Measurements from ENCODE around the gene FOXF2.

The FOXF2 gene

DNA sequence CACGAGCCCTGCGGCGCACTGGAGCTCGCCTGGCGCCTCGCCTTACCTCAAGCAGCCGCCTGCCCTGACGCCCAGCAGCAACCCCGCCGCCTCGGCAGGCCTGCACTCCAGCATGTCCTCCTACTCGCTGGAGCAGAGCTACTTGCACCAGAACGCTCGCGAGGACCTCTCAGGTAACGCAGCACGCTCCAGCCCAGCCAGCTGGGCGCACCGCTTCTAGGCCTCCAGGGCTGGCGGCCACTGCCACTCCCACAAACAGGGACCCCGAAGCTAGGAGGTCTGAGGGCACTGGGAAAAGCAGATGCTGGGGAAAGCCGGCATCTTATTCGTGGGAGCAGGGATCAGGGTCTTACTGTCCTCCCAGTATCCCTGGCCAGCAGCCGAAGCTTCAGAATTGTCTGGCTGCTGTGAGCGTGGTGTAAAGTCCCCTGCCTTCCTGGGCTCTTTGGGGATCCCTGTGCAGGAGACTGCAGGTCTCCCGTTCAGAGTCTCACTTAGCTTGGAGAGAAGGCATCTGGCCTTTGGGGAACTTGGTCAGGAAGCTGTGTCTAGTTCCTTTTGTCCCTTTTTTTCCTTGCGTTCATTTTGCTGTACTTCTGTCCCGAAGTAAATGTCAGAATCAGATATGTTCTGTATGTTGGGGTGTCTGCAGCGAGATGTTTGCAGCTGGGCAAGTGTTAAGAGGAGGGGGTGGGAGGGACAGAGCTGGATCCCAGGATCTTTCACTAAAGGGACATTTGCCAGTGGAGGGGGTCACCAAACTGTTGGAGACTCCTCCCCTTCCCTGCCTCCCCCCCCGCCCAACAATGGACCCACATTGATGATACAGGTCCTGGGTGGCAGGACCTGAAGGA lies 1.8 kb downstream of the FOXF2 start:
- DNase-seq: no peak
- intact Hi-C loops (cut with DNase I; ENCODE audit: low total_unique reads): no loop called here
- peaks cover 0 to 45% (median 36%) of the 10 kb centered on the region in 4 donors for H3K4me1 ChIP-seq

DNA sequence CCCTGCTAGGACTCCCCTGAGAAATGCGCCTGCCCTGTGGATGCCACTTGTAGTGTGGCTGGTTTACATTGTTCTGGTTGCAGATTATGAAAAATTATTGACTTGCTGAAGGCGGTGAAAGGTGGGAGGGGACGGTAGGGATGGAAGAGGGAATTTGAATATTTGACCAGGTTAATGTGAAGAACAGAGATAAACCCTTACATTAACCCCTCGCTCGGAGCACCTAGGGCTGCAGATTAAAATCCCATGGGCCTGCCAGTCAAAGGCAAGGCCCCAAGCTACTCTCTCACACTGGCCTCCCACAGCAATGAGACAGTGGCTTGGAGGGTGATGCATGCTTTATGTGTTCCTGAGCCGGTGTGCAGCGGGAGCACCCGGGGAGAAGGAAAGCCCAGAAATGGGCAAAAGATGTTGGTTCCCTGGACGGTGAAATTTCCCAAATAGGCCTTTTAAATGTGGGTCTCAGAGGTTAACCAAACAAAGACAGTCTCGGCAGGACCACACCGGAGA lies 2.5 kb downstream of the FOXF2 start:
- Histone ChIP-seq H3K36me3 (no peaks in the 10 kb centered on the region), H3K27ac (no peak overlapping the region), H3K4me3 (no peak overlapping the region), H3K27me3 (peaks cover 0 to 97% of the 10 kb centered on the region in 2 donors), H3K9me3 (no peaks in the 10 kb centered on the region), H3K4me1 (peaks cover 0 to 45% (median 36%) of the 10 kb centered on the region in 4 donors)
- TF ChIP-seq, protein P1, sequence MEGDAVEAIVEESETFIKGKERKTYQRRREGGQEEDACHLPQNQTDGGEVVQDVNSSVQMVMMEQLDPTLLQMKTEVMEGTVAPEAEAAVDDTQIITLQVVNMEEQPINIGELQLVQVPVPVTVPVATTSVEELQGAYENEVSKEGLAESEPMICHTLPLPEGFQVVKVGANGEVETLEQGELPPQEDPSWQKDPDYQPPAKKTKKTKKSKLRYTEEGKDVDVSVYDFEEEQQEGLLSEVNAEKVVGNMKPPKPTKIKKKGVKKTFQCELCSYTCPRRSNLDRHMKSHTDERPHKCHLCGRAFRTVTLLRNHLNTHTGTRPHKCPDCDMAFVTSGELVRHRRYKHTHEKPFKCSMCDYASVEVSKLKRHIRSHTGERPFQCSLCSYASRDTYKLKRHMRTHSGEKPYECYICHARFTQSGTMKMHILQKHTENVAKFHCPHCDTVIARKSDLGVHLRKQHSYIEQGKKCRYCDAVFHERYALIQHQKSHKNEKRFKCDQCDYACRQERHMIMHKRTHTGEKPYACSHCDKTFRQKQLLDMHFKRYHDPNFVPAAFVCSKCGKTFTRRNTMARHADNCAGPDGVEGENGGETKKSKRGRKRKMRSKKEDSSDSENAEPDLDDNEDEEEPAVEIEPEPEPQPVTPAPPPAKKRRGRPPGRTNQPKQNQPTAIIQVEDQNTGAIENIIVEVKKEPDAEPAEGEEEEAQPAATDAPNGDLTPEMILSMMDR (IDR thresholded peaks at IDR 0.05): no peak
- no peak for DNase-seq
- intact Hi-C loops (cut with DNase I; ENCODE audit: low total_unique reads): no loop called here

More for the DNA sequence above, 1.8 kb downstream of the FOXF2 start:
- Histone ChIP-seq H3K27me3 (peaks cover 0 to 97% of the 10 kb centered on the region in 2 donors), H3K4me3 (peak overlapping the region; percentile 43), H3K9me3 (no peaks in the 10 kb centered on the region), H3K36me3 (no peaks in the 10 kb centered on the region), H3K27ac (no peak overlapping the region)
- TF ChIP-seq, protein P1 (IDR thresholded peaks at IDR 0.05): no peak

- H3K4me1 ChIP-seq: peaks cover 0 to 44% (median 36%) of the 10 kb centered on the region in 4 donors
- no peak overlapping the region for H3K27ac ChIP-seq
- H3K4me3 ChIP-seq: peak overlapping the region in 1 of 2 donors; percentile 32
- H3K36me3 ChIP-seq: no peaks in the 10 kb centered on the region
- no peaks in the 10 kb centered on the region for H3K9me3 ChIP-seq
- intact Hi-C loops (cut with DNase I; ENCODE audit: low total_unique reads): no loop called here
- TF ChIP-seq, protein P1 (IDR thresholded peaks at IDR 0.05): no peak
- peaks cover 0 to 89% of the 10 kb centered on the region in 2 donors for H3K27me3 ChIP-seq
- DNase-seq: no peak
Observed at GRCh38 chr6:1392813-1393640, 3.7 kb downstream of the FOXF2 start.

DNA sequence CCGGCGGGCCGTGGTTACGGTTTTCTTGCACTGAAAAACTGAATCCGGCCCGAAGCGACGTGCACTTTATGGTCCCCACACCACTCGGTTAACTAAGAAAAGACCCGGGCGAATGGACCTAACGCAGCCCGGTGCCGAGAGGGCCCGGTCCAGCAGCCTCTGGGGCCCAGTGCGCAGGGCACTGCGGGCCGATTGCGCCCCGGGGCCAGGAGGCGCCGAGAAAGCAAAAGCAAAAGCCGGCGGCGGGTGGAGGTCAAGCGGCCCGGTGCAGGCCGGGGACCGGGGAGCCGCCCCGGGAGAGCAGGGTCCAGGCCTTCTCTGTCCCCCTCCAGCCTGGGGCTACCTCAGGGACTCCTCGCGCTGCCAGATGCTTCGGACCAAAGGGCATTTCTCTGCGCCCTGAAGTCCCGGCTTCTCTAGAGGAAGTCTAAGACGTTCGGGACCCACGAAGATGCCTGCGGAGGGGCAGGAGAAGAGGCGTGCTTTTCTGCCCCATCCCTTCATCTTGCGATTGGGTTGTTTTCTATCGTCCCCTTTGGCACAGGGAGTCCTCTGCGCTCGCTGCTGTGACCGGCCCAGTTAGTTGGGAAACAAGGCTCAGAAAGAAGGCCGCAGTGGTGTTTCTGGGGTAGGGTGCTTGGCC lies 4.4 kb downstream of the FOXF2 start:
- intact Hi-C loops (cut with DNase I; ENCODE audit: low total_unique reads): no loop called here
- Histone ChIP-seq H3K4me1 (peaks cover 0 to 37% (median 31%) of the 10 kb centered on the region in 4 donors), H3K27ac (no peak overlapping the region), H3K4me3 (peak overlapping the region in 1 of 2 donors; percentile 32), H3K9me3 (no peaks in the 10 kb centered on the region), H3K27me3 (peaks cover 0 to 89% of the 10 kb centered on the region in 2 donors), H3K36me3 (no peaks in the 10 kb centered on the region)
- DNase-seq: no peak
- TF ChIP-seq, protein P1 (IDR thresholded peaks at IDR 0.05): no peak
